Stomach (tissue), 9 donors: ENCODE measurements around the gene FUT6. TPM values are rescaled to one million over a fixed set of nuclear protein-coding genes. Genes with fewer than 3 reads are reported as not detected.

ENCODE experiments used
- DNase-seq, 2 donors: peaks; one replicate each; pipeline versions ENCODE4 v3.0.0 to v3.0.0-alpha.2; 2013 to 2019
- H3K27ac ChIP-seq, 5 donors: fragments of 200-600 bp in 4 of 5; sonication (generic) in 4 of 5; one replicate each; pipeline ENCODE4 v1.5.1; 2013 to 2019; ENCODE audit warnings: mild to moderate bottlenecking in 1 of 5, moderate library complexity in 1 of 5
- H3K27me3 ChIP-seq, 3 donors: fragments of 200-600 bp; sonication (generic); one replicate each; pipeline ENCODE4 v1.5.1; 2017 to 2019; ENCODE audit warnings: mixed run types in 1 of 3
- H3K36me3 ChIP-seq, 4 donors: fragments of 200-600 bp; sonication (generic); 1 replicate in 3 of 4; 2 replicates in 1 of 4; pipeline ENCODE4 v1.5.1; 2016 to 2019
- H3K4me1 ChIP-seq, 4 donors: fragments of 200-600 bp; sonication (generic); one replicate each; pipeline ENCODE4 v1.5.1; 2016 to 2019
- H3K4me3 ChIP-seq, 4 donors: fragments of 200-600 bp; sonication (generic) in 3 of 4; one replicate each; pipeline ENCODE4 v1.5.1; 2016 to 2019; ENCODE audit warnings: mild to moderate bottlenecking in 1 of 4
- H3K9me3 ChIP-seq, 4 donors: fragments of 200-600 bp; sonication (generic); one replicate each; pipeline ENCODE4 v1.5.1; 2016 to 2019
- CTCF ChIP-seq, 7 experiments: fragments of 450-650 bp in 4 of 7; fragments of 200-600 bp in 3 of 7; sonication (generic) in 3 of 7; IDR thresholded peaks; one replicate each; pipeline ENCODE4 v1.5.1; 2016 to 2019; ENCODE audit warnings: antibody characterized with exemption in 7 of 7, control low read depth in 2 of 7, mild to moderate bottlenecking in 1 of 7
- EP300 ChIP-seq: sonication (generic); formaldehyde crosslinking; IDR thresholded peaks from one replicate; pipeline ENCODE4 v1.6.1; 2017; ENCODE audit warnings: antibody characterized with exemption
- POLR2A ChIP-seq, 4 donors: fragments of 450-650 bp; IDR thresholded peaks; one replicate each; pipeline ENCODE4 v1.6.1; 2016; ENCODE audit warnings: antibody characterized with exemption in 4 of 4, control low read depth in 2 of 4, mild to moderate bottlenecking in 1 of 4, moderate library complexity in 1 of 4
- POLR2AphosphoS5 ChIP-seq, 3 donors: sonication (generic); formaldehyde crosslinking; IDR thresholded peaks; one replicate each; pipeline ENCODE4 v1.6.1; 2016; ENCODE audit warnings: antibody characterized with exemption in 3 of 3
- WGBS, 5 donors: extraction: QIAGEN DNeasy Blood & Tissue Kit in 3 of 5; methylation state at CpG; one replicate each; pipeline versions ENCODE4 v1.1.5 to v1.1.7; 2013 to 2018; 5-methylcytosine and 5-hydroxymethylcytosine counted together
- intact Hi-C: fragments of 100-400 bp; cut with DNase I; formaldehyde crosslinking; loops from one replicate; pipeline ENCODE4 v1.15.1; 2023; ENCODE audit warnings: low total_unique reads
- polyA plus RNA-seq, 3 donors: library from polyadenylated mRNA; stranded (reverse); fragments of 200-250 nt; gene quantifications; one replicate each; pipeline ENCODE4 v1.2.3, GENCODE V29; 2013
- total RNA-seq, 5 donors: library from RNA; depleted of rRNA; stranded (reverse); fragments of >200 nt; gene quantifications; one replicate each; pipeline versions ENCODE4 v1.1.0 to v1.2.3, GENCODE V29; 2014 to 2016
- donor health status: healthy with polysubstance abuse.
- donor health status: Bipolar disorder and iron deficiency.
- donor health status: healthy.

FUT6 gene
- total and polyA plus RNA-seq, 8 donors, result 0.18 to 105 (median 15.3) TPM; not detected in 5

GRCh38 chr19:5803752-5804515 lies 35.6 kb downstream of the FUT6 start:
- Histone ChIP-seq H3K36me3 (peaks cover 0 to 4% (median 0%) of the 10 kb centered on the region in 4 donors), H3K4me3 (peak overlapping the region; percentile 44 to 63 (median 52)), H3K27ac (peak overlapping the region; percentile 46 to 88 (median 69)), H3K4me1 (peaks cover 39 to 69% (median 67%) of the 10 kb centered on the region in 4 donors), H3K27me3 (peaks cover 0 to 68% (median 24%) of the 10 kb centered on the region in 3 donors), H3K9me3 (no peaks in the 10 kb centered on the region)
- intact Hi-C loops, result loop anchor here (10.0 kb wide), 1 partner anchor 91 kb away; no protein-coding TSS in a partner anchor
- peak in 2 of 3 donors; percentile 12 to 77 for TF ChIP-seq POLR2AphosphoS5 (IDR thresholded peaks at IDR 0.05)
- peak in 5 of 7 experiments; percentile 86 to 94 (median 90) for TF ChIP-seq CTCF (IDR thresholded peaks at IDR 0.05)
- TF ChIP-seq EP300, result no peak
- TF ChIP-seq POLR2A (IDR thresholded peaks at IDR 0.05), result no peak
- DNase-seq, result peak; percentile 95 to 98
- WGBS, 5 donors, result 0 to 3% (median 1%) methylated on average over 24 to 54 of the region's 54 CpGs

- peak overlapping the region in 2 of 5 donors; percentile 46 to 88 for H3K27ac ChIP-seq
- H3K4me3 ChIP-seq, result peak overlapping the region; percentile 30 to 49 (median 40)
- TF ChIP-seq EP300 (no peak), CTCF (IDR thresholded peaks at IDR 0.05) (no peak), POLR2A (IDR thresholded peaks at IDR 0.05) (no peak), POLR2AphosphoS5 (IDR thresholded peaks at IDR 0.05) (no peak)
- H3K36me3 ChIP-seq, result peaks cover 0 to 4% (median 0%) of the 10 kb centered on the region in 4 donors
- no peak for DNase-seq
- 5 to 22% (median 8%) methylated on average over 8 of the region's 8 CpGs for WGBS, 5 donors
- peaks cover 0 to 72% (median 24%) of the 10 kb centered on the region in 3 donors for H3K27me3 ChIP-seq
- H3K4me1 ChIP-seq, result peaks cover 45 to 73% (median 71%) of the 10 kb centered on the region in 4 donors
- H3K9me3 ChIP-seq, result no peaks in the 10 kb centered on the region
- intact Hi-C loops, result loop anchor here (10.0 kb wide), 1 partner anchor 91 kb away; no protein-coding TSS in a partner anchor
These were observed 36.1 kb downstream of the FUT6 start for GRCh38 chr19:5803441-5803751.

DNA sequence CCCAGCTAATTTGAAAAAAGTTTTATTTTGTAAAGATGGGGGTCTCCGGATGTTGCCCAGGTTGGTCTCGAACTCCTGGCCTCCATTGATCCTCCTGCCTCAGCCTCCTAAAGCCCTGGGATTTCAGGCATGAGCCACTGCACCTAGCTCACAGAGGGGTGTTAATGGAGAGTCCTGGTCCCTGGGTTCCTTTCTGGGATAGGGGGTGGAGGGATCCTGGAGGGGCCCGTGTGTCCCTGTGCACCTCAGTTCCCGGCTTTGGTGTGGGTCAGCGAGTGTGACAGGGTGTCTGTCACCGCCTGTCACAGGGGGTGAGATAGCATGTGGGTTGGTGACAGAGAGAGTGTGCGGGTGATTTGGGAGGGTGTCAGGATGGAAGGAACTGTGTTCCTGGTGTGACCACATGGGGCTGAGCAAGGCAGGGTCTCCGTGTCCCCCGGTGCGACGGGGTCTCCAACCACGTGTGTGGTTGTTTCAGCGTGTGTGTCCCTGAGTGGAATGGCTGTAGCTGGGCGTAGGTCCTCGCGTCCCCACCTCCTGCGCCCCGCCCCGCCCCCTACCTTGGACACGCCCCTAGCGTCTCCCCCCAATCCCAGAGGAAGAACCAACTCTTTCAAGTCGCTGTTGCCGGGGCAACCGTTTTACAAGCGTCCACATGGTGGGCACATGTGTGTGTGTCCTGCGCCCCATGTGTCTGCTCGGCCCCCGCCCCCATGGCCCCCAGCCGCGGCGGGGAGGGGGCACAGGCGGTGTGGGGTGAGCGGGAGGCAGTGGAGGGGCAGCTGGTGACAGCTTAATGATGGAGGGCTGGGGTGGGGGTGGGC lies 37.5 kb downstream of the FUT6 start:
- intact Hi-C loops, result loop anchor here (10.0 kb wide), 1 partner anchor 93 kb away; no protein-coding TSS in a partner anchor

DNA sequence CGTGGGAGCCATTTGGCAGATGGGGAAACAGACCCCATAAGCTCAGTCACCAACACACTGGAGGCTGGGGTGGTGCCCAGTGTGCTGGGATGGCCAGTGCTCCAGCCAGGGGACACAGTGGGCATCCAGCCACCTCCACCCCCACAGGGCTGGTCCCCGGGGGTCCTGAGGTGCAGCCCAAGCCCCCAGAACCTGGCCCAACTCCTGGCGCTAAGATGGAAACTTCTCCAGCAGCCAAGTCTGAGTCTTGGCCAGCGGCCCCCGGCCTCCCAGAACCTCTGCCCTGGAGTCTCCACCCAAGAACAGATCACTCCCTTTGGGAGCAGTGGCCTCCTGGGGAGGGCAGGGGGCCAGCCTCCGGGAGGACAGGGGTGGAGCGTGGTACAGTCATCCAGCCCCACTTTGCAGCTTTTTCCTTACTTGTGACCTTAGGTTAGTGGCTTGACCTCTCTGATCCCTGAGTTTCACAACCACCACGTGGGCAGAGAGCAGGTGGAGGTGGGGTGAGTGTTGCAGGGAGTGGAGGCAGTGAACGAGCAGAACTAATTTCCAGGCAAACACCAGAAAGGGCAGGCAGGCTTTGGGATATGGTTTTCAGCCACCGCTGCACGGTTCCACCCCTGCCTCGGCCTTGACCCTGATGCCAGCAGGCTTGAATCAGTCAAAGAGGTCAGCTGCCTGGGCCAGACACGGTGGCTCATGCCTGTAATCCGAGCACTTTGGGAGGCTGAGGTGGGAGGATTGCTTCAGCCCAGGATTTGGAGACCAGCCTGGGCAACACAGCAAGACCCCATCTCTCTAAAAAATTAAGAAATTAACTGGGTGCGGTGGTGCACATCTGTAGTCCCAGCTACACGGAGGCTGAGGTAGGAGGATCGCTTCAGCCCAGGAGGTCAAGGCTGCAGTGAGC lies 38.9 kb downstream of the FUT6 start:
- peak in 1 of 2 donors; percentile 57 for DNase-seq
- H3K4me1 ChIP-seq, result peaks cover 45 to 66% (median 63%) of the 10 kb centered on the region in 4 donors
- TF ChIP-seq CTCF (IDR thresholded peaks at IDR 0.05) (no peak), POLR2A (IDR thresholded peaks at IDR 0.05) (no peak), EP300 (no peak)
- no peaks in the 10 kb centered on the region for H3K9me3 ChIP-seq
- WGBS, 5 donors, result 37 to 51% (median 49%) methylated on average over 16 to 17 of the region's 17 CpGs
- H3K4me3 ChIP-seq, result no peak overlapping the region
- H3K36me3 ChIP-seq, result no peaks in the 10 kb centered on the region
- peak overlapping the region; percentile 3 to 83 (median 60) for H3K27ac ChIP-seq
- H3K27me3 ChIP-seq, result peaks cover 0 to 68% (median 24%) of the 10 kb centered on the region in 3 donors
- intact Hi-C loops, result loop anchor here (10.0 kb wide), 1 partner anchor 94 kb away; no protein-coding TSS in a partner anchor

More for the DNA sequence above, 37.5 kb downstream of the FUT6 start:
- Histone ChIP-seq H3K27ac (no peak overlapping the region), H3K36me3 (no peaks in the 10 kb centered on the region), H3K9me3 (no peaks in the 10 kb centered on the region), H3K4me1 (peaks cover 45 to 75% (median 72%) of the 10 kb centered on the region in 4 donors), H3K4me3 (no peak overlapping the region), H3K27me3 (peaks cover 0 to 72% (median 24%) of the 10 kb centered on the region in 3 donors)
- DNase-seq, result peak in 1 of 2 donors; percentile 82
- 9 to 24% (median 13%) methylated on average over 17 to 33 of the region's 33 CpGs for WGBS, 5 donors
- TF ChIP-seq EP300, result no peak
- no peak for TF ChIP-seq POLR2A (IDR thresholded peaks at IDR 0.05)
